Fibroblast of pulmonary artery (primary cell): ENCODE data around the gene ST6GAL1.
A peak's percentile ranks its signal among the peaks of the same experiment; 100 is the strongest.

ENCODE experiments used
- DNase-seq: peaks from one replicate; pipeline ENCODE4 v3.0.0-alpha.2; 2010; ENCODE audit warnings: low read depth
- H3K4me3 ChIP-seq: replicated peaks from 2 replicates; pipeline ENCODE4 v1.5.1; 2011; ENCODE audit warnings: low read depth, mild to moderate bottlenecking, control low read depth, low read length, moderate library complexity
- TF ChIP-seq, protein P1 (sequence below): IDR thresholded peaks from 2 replicates; pipeline ENCODE4 v1.5.1; 2011; ENCODE audit warnings: mild to moderate bottlenecking, control low read depth, low read length, inconsistent platforms; ENCODE audit errors: missing control alignments

Gene ST6GAL1

DNA sequence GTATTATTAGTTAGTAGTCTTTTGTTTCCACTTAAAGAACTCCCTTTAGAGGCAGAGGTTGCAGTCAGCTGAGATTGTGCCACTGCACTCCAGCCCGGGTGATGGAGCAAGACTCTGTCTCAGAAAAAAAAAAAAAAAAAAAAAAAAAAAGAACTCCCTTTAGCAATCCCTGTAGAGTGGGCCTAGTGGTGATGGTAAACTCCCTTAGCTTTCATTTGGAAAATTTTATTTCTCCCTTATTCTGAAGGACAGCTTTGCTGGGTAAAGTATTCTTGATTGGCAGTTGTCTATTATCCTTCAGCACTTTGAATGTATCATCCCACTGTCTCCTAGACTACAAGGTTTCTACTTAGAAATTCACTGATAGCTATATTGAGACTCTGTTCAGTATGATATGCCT is 163.0 kb downstream of the ST6GAL1 start:
- no peak for DNase-seq
- TF ChIP-seq, protein P1, sequence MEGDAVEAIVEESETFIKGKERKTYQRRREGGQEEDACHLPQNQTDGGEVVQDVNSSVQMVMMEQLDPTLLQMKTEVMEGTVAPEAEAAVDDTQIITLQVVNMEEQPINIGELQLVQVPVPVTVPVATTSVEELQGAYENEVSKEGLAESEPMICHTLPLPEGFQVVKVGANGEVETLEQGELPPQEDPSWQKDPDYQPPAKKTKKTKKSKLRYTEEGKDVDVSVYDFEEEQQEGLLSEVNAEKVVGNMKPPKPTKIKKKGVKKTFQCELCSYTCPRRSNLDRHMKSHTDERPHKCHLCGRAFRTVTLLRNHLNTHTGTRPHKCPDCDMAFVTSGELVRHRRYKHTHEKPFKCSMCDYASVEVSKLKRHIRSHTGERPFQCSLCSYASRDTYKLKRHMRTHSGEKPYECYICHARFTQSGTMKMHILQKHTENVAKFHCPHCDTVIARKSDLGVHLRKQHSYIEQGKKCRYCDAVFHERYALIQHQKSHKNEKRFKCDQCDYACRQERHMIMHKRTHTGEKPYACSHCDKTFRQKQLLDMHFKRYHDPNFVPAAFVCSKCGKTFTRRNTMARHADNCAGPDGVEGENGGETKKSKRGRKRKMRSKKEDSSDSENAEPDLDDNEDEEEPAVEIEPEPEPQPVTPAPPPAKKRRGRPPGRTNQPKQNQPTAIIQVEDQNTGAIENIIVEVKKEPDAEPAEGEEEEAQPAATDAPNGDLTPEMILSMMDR = no peak
- no peak overlapping the region for H3K4me3 ChIP-seq

DNA sequence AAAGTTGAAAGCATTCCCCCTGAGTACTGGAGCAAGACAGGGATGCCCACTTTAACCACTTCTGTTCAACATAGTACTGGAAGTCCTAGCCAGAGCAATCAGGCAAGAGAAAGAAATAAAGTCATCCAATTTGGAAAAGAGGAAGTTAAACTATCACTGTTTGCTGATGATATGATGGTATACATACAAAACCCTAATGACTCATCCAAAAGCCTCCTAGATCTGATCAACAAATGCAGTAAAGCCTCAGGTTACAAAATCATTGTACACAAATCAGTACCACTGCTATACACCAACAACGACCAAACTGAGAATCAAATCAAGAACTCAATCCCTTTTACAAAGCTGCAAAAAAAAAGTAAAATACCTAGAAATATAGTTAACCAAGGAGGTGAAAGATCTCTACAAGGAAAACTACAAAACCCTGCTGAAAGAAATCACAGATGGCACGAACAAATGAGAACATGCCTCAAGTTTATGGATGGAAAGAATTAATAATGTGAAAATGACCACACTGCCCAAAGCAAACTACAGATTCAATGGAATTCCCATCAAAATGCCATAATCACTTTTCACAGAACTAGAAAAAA is 168.7 kb downstream of the ST6GAL1 start:
- no peak overlapping the region for H3K4me3 ChIP-seq
- TF ChIP-seq, protein P1 = no peak
- DNase-seq = no peak

DNA sequence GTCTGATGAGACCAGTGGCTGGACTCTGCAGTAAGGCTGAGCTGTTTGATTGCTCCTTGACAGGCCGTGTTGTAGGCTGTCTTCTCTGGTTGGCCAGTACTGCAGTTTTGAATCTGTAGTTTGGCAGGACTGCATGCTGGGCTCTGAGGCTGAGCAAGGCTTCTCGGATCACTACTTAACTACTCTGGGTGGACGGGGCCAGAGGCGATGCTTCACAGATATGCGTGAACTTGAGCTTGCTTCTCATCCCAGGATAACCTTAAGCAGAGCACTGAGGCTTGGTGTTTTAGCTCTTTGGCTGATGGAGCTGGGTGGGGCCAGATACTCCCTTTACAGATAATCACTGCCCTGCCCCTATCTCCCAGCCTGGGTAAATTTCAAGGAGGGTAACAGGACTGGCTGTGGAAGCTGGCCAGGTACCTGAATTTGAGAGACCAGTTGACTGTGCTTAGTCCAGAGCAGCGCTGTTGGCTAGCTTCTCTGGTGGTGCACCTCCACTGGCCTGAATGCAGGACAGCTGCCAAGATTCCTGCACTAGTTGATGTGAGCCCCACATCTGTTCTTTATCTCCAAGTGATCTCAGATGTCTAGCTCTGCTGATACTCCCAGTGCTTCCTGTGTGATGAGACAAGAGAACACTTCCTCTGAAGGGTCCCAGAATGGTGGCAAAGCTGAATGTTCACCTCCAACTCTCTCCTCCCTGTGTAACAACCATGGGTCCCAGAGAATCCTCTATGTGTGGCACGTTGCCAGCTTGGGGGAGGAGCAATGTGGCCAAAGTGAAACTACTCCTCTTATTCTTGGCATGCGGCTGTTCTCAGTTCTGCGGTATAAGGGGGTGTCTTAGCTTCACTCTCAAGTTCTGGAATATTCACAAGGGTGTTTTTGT is 171.1 kb downstream of the ST6GAL1 start:
- peak overlapping the region; percentile 56 for H3K4me3 ChIP-seq
- DNase-seq = peak; percentile 90
- TF ChIP-seq, protein P1 = no peak

DNA sequence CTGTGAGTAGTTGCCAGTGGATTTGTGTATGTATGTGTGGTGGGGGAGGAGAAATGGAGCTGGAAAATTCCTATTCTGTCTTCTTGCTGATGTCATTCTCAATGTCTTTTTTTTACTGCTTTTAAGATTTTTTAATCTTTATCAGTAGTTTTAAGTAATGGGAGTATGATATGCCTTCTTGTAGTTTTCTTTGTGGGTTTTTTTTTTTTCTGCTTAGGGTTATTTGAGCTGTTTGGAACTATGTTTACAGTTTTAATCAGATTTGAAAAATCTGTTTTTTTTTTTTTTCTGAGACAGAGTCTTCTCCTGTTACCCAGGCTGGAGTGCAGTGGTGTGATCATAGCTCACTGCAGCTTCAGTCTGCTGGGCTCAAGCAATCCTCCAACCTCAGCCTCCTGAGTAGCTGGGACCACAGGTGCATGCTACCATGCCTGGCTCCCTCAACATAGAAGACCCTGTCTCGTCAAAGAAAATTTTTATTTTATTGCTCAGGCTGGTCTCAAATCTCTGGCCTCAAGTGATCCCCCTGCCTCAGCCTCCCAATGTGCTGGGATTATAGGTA is 171.8 kb downstream of the ST6GAL1 start:
- no peak for DNase-seq
- peak overlapping the region; percentile 56 for H3K4me3 ChIP-seq
- TF ChIP-seq, protein P1 = no peak

DNA sequence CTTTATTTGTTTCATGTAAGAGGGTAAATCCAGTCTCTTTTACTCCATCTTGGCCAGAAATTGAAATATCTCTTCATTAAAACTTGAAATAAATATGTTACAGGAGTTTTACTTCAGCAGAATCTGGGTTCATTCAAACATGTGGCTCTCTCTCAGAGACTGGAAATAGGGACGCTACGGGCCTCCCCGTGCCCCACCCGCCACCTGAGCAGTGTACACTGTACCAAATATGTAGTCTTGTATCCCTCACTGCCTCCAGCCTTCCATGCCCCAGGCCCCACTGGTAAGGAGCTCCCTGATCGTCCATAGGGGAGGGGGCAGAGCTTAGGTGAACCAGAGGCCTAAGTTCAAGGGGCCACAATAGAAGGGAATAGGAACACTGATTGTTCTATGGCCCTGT is 172.9 kb downstream of the ST6GAL1 start:
- no peak overlapping the region for H3K4me3 ChIP-seq
- TF ChIP-seq, protein P1 = no peak

DNA sequence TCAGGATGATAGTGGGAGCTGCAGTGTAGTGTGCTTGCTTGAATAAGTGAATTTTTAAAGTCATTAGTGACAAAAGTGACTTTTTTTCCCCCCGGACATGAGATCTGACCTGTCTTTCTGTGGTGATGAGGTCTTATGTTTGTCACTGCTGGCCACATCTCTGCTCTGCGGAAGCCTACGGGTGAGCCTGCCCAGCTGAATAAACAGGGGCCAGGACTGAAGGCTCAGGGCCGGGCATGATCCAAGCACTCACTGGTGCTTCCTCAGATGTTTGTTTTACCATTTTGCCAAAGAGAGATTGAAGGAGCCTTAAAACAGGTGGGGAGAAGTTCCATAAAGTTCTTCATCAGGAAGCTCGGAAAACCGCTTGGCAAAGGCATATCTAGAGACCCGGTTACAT is 174.0 kb downstream of the ST6GAL1 start:
- H3K4me3 ChIP-seq = no peak overlapping the region
- DNase-seq = no peak
- TF ChIP-seq, protein P1 = no peak

More for the DNA sequence above, 172.9 kb downstream of the ST6GAL1 start:
- DNase-seq = no peak
